Prostate gland (tissue), 2 donors: Measurements from ENCODE around the gene NR4A3. TPM values are rescaled to one million over a fixed set of nuclear protein-coding genes. Genes with fewer than 3 reads are reported as not detected.

Source experiments
- DNase-seq: peaks from one replicate; pipeline ENCODE4 v3.0.0-alpha.2; 2019; ENCODE audit warnings: low spot score
- H3K27ac ChIP-seq, 2 donors: fragments of 200-600 bp; sonication (generic); 2 replicates each; pipeline ENCODE4 v1.5.1; 2017 to 2019
- H3K27me3 ChIP-seq: fragments of 200-600 bp; sonication (generic); replicated peaks from 2 replicates; pipeline ENCODE4 v1.5.1; 2019; ENCODE audit not compliant: insufficient read depth
- H3K36me3 ChIP-seq, 2 donors: fragments of 200-600 bp; sonication (generic); 1 replicate in 1 of 2; 2 replicates in 1 of 2; pipeline versions ENCODE4 v1.5.1 to v1.8.1; 2017 to 2019
- H3K4me1 ChIP-seq: fragments of 200-600 bp; sonication (generic); replicated peaks from 2 replicates; pipeline ENCODE4 v1.5.1; 2019
- H3K4me3 ChIP-seq, 2 donors: fragments of 200-600 bp; sonication (generic); 2 replicates each; pipeline ENCODE4 v1.5.1; 2017 to 2019
- H3K9me3 ChIP-seq: fragments of 200-600 bp; sonication (generic); 2 replicates; pipeline ENCODE4 v1.5.1; 2017
- POLR2A ChIP-seq: fragments of 450-650 bp; IDR thresholded peaks from one replicate; pipeline ENCODE4 v1.6.1; 2016; ENCODE audit warnings: antibody characterized with exemption, mild to moderate bottlenecking
- POLR2AphosphoS5 ChIP-seq: sonication (generic); formaldehyde crosslinking; IDR thresholded peaks from one replicate; pipeline ENCODE4 v1.6.1; 2017; ENCODE audit warnings: antibody characterized with exemption
- WGBS: methylation state at CpG from one replicate; pipeline ENCODE4 v1.1.5; 2018; 5-methylcytosine and 5-hydroxymethylcytosine counted together
- intact Hi-C: fragments of 100-400 bp; cut with DNase I; formaldehyde crosslinking; loops from one replicate; pipeline ENCODE4 v1.14.2; 2022
- total RNA-seq, 2 donors: library from RNA; depleted of rRNA; stranded (reverse); fragments of >200 nt; gene quantifications; one replicate each; pipeline ENCODE4 v1.1.0, GENCODE V29; 2016
- TF ChIP-seq, protein P1 (sequence below), 4 experiments: fragments of 200-600 bp in 2 of 4; fragments of 450-650 bp in 2 of 4; sonication (generic) in 2 of 4; IDR thresholded peaks; 1 replicate in 3 of 4; 2 replicates in 1 of 4; pipeline ENCODE4 v1.5.1; 2016 to 2019; ENCODE audit warnings: antibody characterized with exemption in 4 of 4, mild to moderate bottlenecking in 2 of 4, moderate library complexity in 2 of 4

The NR4A3 gene
- total RNA-seq, 2 donors from 2014 or later: 0.64 to 1.1 TPM

DNA sequence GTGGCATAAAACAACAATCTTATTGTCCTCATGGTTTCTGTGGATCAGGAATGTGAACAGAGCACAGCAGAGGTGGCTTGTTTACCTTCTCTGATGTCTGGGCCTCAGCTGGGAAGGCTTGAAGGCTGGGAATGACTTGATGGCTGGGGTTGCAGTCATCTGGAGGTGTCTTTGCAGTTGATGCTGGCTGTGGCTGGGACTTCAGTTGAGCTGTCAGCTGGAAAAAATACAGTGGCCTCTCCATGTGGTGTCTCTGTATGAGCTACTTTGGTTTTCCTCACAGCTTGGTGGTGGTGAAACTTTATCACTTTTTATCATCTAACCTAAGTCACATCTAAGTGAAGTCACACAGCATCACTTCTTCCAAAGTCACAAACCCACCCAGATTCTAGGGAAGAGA lies 60.1 kb downstream of the NR4A3 start:
- H3K36me3 ChIP-seq: no peaks in the 10 kb centered on the region
- no peaks in the 10 kb centered on the region for H3K4me1 ChIP-seq
- intact Hi-C loops: no loop called here
- DNase-seq: no peak
- TF ChIP-seq POLR2A (no peak), POLR2AphosphoS5 (no peak)
- TF ChIP-seq, protein P1, sequence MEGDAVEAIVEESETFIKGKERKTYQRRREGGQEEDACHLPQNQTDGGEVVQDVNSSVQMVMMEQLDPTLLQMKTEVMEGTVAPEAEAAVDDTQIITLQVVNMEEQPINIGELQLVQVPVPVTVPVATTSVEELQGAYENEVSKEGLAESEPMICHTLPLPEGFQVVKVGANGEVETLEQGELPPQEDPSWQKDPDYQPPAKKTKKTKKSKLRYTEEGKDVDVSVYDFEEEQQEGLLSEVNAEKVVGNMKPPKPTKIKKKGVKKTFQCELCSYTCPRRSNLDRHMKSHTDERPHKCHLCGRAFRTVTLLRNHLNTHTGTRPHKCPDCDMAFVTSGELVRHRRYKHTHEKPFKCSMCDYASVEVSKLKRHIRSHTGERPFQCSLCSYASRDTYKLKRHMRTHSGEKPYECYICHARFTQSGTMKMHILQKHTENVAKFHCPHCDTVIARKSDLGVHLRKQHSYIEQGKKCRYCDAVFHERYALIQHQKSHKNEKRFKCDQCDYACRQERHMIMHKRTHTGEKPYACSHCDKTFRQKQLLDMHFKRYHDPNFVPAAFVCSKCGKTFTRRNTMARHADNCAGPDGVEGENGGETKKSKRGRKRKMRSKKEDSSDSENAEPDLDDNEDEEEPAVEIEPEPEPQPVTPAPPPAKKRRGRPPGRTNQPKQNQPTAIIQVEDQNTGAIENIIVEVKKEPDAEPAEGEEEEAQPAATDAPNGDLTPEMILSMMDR (IDR thresholded peaks at IDR 0.05): no peak
- H3K27ac ChIP-seq: no peak overlapping the region
- H3K4me3 ChIP-seq: no peak overlapping the region
- H3K27me3 ChIP-seq: no peaks in the 10 kb centered on the region
- no peaks in the 10 kb centered on the region for H3K9me3 ChIP-seq

DNA sequence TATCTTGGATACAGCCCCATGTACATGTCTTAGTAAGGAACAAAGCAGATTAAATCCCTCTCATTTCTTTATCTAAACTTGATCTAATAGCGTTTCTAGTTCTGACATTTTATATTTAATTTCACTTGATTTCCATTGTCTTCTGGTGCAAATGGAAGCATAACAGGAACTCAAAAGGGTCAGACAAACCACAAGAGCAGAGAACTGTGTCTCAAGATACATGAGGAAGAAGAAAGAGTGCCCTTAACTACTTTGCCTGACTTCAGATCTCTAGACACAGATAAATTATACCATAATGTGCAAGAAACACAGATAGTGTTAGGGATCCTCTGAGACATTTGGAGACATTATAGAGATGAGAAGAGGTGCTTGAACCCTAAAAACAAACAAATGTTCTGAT lies 64.1 kb downstream of the NR4A3 start:
- TF ChIP-seq, protein P1 (IDR thresholded peaks at IDR 0.05): no peak
- TF ChIP-seq POLR2AphosphoS5: no peak
- TF ChIP-seq POLR2A: no peak
- 16% methylated on average over 1 of the region's 1 CpG for WGBS

DNA sequence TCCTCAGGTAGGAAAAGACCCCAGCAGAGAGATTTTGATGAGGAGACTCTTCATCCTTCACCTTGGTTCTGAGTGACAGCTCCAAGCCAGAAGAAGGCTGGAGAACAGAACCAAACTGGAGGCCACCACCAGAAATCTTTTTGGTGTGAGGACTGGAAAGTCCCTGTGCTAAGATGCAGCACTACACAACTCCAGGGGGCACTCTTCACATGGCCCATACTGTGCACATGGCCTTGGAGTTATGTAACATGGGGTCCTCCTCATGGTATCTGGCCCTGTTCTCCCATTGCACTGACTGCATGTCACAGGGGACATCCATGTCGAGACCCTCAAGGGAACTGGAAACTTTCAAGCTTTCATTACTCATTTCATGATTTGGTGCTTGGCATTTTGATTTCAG lies 67.4 kb downstream of the NR4A3 start:
- no peaks in the 10 kb centered on the region for H3K4me1 ChIP-seq
- WGBS: 95% methylated on average over 1 of the region's 1 CpG
- H3K27ac ChIP-seq: no peak overlapping the region
- intact Hi-C loops: no loop called here
- no peak for DNase-seq
- TF ChIP-seq POLR2A: no peak
- no peaks in the 10 kb centered on the region for H3K27me3 ChIP-seq
- H3K36me3 ChIP-seq: no peaks in the 10 kb centered on the region
- no peaks in the 10 kb centered on the region for H3K9me3 ChIP-seq
- no peak overlapping the region for H3K4me3 ChIP-seq

More for the DNA sequence above, 64.1 kb downstream of the NR4A3 start:
- intact Hi-C loops: no loop called here
- H3K27me3 ChIP-seq: no peaks in the 10 kb centered on the region
- H3K27ac ChIP-seq: no peak overlapping the region
- H3K9me3 ChIP-seq: no peaks in the 10 kb centered on the region
- no peak for DNase-seq
- H3K36me3 ChIP-seq: no peaks in the 10 kb centered on the region
- H3K4me3 ChIP-seq: no peak overlapping the region
- no peaks in the 10 kb centered on the region for H3K4me1 ChIP-seq

DNA sequence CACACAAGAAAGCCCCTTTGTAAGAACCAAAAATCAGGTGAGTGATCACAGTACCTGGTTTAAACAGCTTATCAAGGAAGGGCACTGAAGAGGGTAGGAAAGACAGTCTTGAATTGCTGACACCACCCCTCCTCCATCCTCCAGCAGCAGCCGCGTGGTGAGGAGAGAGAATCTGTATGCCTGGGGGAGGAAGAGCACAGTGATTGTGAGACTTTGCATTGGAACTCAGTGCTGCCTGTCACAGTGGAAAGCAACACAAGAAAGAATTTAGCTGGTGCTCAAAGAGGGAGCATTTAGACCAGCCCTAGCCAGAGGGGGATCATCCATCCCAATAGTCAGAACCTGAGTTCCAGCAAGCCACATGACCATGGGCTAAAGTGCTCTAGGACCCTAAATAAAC lies 73.1 kb downstream of the NR4A3 start:
- no peak overlapping the region for H3K4me3 ChIP-seq
- intact Hi-C loops: no loop called here
- no peaks in the 10 kb centered on the region for H3K27me3 ChIP-seq
- H3K4me1 ChIP-seq: no peaks in the 10 kb centered on the region
- 51% methylated on average over 2 of the region's 2 CpGs for WGBS
- TF ChIP-seq, protein P1 (IDR thresholded peaks at IDR 0.05): no peak
- no peak for TF ChIP-seq POLR2A
- TF ChIP-seq POLR2AphosphoS5: no peak
- no peak for DNase-seq
- H3K27ac ChIP-seq: no peak overlapping the region
- H3K9me3 ChIP-seq: no peaks in the 10 kb centered on the region
- H3K36me3 ChIP-seq: no peaks in the 10 kb centered on the region

DNA sequence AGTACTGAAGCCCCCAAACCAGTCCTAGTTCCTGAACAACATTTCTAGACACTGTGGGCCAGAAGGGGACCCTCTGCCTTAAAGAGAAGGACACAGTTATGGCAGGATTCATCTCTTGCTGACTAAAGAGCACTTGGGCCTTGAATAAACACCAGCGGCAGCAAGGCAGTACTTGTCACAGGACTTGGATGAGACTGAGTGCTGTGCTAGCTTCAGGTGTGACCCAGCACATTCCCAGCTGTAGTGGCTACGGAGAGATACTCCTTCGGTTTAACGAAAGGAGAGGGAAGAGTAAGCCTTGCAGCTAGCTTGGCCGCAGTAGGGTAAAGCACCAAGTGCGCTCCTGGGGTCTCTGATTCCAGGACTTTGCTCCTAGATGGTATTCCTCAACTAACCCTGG lies 73.8 kb downstream of the NR4A3 start:
- Histone ChIP-seq H3K27me3 (no peaks in the 10 kb centered on the region), H3K36me3 (no peaks in the 10 kb centered on the region), H3K4me1 (no peaks in the 10 kb centered on the region), H3K9me3 (no peaks in the 10 kb centered on the region), H3K27ac (no peak overlapping the region), H3K4me3 (no peak overlapping the region)
- no peak for TF ChIP-seq POLR2AphosphoS5
- TF ChIP-seq, protein P1 (IDR thresholded peaks at IDR 0.05): no peak
- DNase-seq: no peak
- WGBS: 95% methylated on average over 6 of the region's 6 CpGs
- intact Hi-C loops: no loop called here
